Measurements from ENCODE around the gene KRTAP4-3.
"Not testable (repeated sequence)": the region's sequence is repeated elsewhere in the genome, so short reads cannot be mapped to it uniquely, and the experiment has no call there.

KRTAP4-3 gene

DNA sequence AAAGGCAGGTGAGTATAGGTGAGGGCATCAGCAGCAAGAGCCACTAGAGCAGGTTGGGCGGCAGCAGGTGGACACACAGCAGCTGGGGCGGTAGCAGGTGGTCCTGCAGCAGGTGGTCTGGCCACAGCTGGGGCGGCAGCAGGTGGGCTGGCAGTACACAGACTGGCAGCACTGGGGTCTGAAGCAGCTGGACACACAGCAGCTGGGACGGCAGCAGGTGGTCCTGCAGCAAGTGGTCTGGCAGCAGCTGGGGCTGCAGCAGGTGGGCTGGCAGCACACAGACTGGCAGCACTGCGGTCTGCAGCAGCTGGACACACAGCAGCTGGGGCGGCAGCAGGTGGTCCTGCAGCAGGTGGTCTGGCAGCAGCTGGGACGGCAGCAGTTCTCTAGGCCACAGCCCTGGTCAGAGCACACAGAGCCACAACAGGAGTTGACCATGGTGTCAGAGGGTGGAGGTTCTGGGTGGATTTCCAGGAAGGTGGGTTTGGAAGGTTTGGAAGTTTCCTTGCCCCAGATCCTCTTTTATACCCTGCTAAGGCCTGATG lies 9.8 kb upstream of the KRTAP4-3 start, which contains the start of gene KRTAP4-2:
Gene KRTAP4-2 (minus strand): TSS at position 495 of the 545 bp plus-strand sequence. CDS start 57 bp downstream, at position 438.
- Mint-ChIP-seq H3K27me3 (peaks cover 6 to 14% of the 10 kb centered on the region in 2 donors), H3K4me1 (ENCODE audit: low read depth in 2 of 2) (peaks cover 0 to 4% of the 10 kb centered on the region in 2 donors), H3K36me3 (ENCODE audit: insufficient read depth) (no peaks in the 10 kb centered on the region), H3K27ac (no peak within 1 kb of the TSS), H3K4me3 (no peak within 1 kb of the TSS), H3K9me3 (no peaks in the 10 kb centered on the region)
- no peak for DNase-seq
- no peak for ATAC-seq (replicated peaks)

DNA sequence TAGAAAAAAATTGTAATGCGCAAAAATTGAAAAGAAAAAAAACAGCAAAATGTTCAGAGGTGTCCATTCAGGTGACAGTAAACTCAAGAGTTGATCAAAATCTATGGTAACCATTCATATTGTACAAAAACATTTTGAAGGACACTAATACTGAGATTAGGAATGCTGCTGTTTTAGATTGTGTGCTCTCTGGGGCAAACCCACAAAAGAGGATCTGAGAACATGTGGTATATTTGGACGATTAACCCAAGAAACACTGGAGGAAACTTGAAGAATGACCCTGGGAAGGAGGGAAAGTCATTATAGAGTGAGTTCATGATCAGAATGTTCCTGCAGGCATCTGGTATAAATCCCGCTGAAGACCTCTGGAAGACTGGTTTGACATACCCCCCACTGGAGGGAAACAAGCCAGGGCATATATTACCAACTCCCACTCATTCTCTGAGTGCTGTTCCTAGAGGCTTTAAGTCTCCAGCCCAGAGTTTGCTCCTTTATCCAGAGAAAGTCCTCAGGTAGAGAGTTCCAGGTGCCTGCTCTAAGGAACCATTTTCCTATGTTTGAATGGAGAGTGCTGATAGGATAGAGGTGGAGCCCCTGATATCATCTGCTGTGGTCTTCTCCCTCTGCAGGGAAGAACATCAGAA lies 8.8 kb upstream of the KRTAP4-3 start:
- peaks cover 15 to 17% of the 10 kb centered on the region in 2 donors for H3K27me3 Mint-ChIP-seq
- H3K9me3 Mint-ChIP-seq: no peaks in the 10 kb centered on the region
- no peak overlapping the region for H3K27ac Mint-ChIP-seq
- ATAC-seq (replicated peaks) (no peak), DNase-seq (no peak)
- H3K36me3 Mint-ChIP-seq (ENCODE audit: insufficient read depth): no peaks in the 10 kb centered on the region
- peaks cover 0 to 4% of the 10 kb centered on the region in 2 donors for H3K4me1 Mint-ChIP-seq (ENCODE audit: low read depth in 2 of 2)
- H3K4me3 Mint-ChIP-seq: no peak overlapping the region

DNA sequence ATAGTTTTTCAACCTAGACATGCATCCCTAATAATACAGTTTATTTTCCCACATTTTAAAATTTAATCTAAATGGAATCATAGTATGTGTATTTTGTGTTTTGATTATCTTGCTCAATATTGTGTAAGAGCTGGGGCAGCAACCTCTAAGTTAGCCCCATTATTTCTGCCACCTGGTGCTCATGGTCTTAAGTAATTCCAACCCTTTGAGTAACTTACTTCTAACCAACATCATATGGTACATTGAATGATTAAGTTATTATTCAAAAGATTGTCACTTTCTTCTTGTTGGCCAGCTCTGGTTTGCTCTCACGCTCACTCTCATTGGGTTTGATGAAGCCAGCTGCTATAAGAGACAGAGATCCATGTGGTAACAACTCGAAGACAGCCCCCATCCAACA lies 3.9 kb upstream of the KRTAP4-3 start:
- no peaks in the 10 kb centered on the region for H3K9me3 Mint-ChIP-seq
- H3K27ac Mint-ChIP-seq: no peak overlapping the region
- peaks cover 9 to 10% of the 10 kb centered on the region in 2 donors for H3K27me3 Mint-ChIP-seq
- no peak overlapping the region for H3K4me3 Mint-ChIP-seq
- no peaks in the 10 kb centered on the region for H3K36me3 Mint-ChIP-seq (ENCODE audit: insufficient read depth)
- ATAC-seq (replicated peaks): no peak
- no peak for DNase-seq
- peaks cover 2 to 4% of the 10 kb centered on the region in 2 donors for H3K4me1 Mint-ChIP-seq (ENCODE audit: low read depth in 2 of 2)

DNA sequence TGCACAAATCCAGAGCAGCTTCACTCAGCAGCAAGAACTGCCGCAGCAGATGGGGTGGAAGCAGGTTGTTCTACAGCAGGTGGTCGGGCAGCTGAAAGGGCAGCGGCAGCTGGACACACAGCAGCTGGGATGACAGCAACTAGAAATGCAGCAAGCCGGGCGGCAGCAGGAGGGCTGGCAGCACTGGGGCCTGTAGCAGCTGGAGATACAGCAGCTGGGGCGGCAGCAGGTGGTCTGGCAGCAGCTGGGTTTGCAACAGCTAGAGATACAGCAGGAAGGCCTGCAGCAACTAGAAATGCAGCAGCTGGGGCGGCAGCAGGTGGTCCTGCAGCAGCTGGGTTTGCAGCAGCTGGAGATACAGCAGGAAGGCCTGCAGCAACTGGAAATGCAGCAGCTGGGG lies 460 bp downstream of the KRTAP4-3 start:
- Mint-ChIP-seq H3K36me3 (ENCODE audit: insufficient read depth) (no peaks in the 10 kb centered on the region), H3K27ac (no peak overlapping the region), H3K4me1 (ENCODE audit: low read depth in 2 of 2) (peaks cover 0 to 2% of the 10 kb centered on the region in 2 donors), H3K9me3 (no peaks in the 10 kb centered on the region), H3K27me3 (peaks cover 12 to 23% of the 10 kb centered on the region in 2 donors), H3K4me3 (no peak overlapping the region)
- ATAC-seq (replicated peaks): no peak
- DNase-seq: no peak

DNA sequence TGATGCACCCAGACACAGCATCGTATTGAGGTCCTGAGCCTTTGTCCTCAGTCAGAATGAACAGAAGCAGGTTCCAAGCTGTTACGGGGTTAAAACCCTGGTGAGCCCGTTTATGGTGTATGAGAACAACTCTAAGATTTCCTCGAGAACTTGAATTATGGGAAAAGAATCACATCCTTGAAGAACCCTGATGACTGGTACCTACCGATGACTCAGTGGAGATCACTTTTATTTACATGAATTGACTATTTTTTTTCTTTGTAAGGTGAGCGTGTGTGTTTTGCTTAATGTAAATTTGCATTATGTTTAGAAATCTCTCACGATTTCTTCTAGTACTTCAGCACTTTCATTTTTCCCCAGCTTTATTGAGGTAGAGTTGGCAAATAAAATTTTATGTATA lies 4.2 kb downstream of the KRTAP4-3 start:
- Mint-ChIP-seq H3K36me3 (ENCODE audit: insufficient read depth) (no peaks in the 10 kb centered on the region), H3K9me3 (no peaks in the 10 kb centered on the region), H3K4me1 (ENCODE audit: low read depth in 2 of 2) (peaks cover 0 to 2% of the 10 kb centered on the region in 2 donors), H3K27ac (no peak overlapping the region), H3K27me3 (peaks cover 17 to 29% of the 10 kb centered on the region in 2 donors), H3K4me3 (no peak overlapping the region)
- DNase-seq (no peak), ATAC-seq (replicated peaks) (no peak)

DNA sequence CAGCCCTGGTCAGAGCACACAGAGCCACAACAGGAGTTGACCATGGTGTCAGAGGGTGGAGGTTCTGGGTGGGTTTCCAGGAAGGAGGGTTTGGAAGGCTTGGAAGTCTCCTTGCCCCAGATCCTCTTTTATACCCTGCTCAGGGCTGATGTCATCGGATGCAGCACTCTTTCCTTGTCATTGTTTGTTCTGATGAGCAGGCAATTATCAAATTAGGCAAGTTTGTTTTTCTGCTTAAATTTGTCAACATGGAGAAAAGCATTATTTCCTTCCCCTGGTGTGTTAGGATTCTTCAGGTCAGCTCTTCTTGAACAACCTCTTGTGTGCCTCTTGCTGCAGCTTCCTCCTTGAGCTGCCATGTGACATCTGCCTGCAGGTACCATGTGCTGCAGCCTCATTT lies 7.4 kb downstream of the KRTAP4-3 start, which contains the start of gene KRTAP4-4:
Gene KRTAP4-4 (minus strand): TSS at position 101 of the 400 bp plus-strand sequence. CDS start 57 bp downstream, at position 44.
- no peak within 1 kb of the TSS for H3K27ac Mint-ChIP-seq
- no peaks in the 10 kb centered on the region for H3K9me3 Mint-ChIP-seq
- ATAC-seq (replicated peaks) (no peak), DNase-seq (no peak)
- H3K36me3 Mint-ChIP-seq (ENCODE audit: insufficient read depth): no peaks in the 10 kb centered on the region
- H3K27me3 Mint-ChIP-seq: peaks cover 47 to 57% of the 10 kb centered on the region in 2 donors
- H3K4me1 Mint-ChIP-seq (ENCODE audit: low read depth in 2 of 2): no peaks in the 10 kb centered on the region
- no peak within 1 kb of the TSS for H3K4me3 Mint-ChIP-seq

DNA sequence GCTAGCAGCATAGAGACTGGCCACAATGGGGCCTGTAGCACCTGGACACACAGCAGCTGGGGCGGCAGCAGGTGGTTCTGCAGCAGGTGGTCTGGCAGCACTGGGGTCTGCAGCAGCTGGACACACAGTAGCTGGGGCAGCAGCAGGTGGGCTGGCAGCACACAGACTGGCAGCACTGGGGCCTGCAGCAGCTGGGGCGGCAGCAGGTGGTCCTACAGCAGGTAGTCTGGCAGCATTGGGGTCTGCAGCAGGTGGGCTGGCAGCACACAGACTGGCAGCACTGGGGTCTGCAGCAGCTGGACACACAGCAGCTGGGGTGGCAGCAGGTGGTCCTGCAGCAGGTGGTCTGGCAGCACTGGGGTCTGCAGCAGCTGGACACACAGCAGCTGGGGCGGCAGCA lies 7.8 kb downstream of the KRTAP4-3 start:
- DNase-seq; H3K27ac Mint-ChIP-seq; H3K4me1 Mint-ChIP-seq (ENCODE audit: low read depth in 2 of 2); H3K9me3 Mint-ChIP-seq; ATAC-seq (replicated peaks); H3K4me3 Mint-ChIP-seq; H3K36me3 Mint-ChIP-seq (ENCODE audit: insufficient read depth): not testable (repeated sequence)
- peaks cover 48 to 60% of the 10 kb centered on the region in 2 donors for H3K27me3 Mint-ChIP-seq

DNA sequence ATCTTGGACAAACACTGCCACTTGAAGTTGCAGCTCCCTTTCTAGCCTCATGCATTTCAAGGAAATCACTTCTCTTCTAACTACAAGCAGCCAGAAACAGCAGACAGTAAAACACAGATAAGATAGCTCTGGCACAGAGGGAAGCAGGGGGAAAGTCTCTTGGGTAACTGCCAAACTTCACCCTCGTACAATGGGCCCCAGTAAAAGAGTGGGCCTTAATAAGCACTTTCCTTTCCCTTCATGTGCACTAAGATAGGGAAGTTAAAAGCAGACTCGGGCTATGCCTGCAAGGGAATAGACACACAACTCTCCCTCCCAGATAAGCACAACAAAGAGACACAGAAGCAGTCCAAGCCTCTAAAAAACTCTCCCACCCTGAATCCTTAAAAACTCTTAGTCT lies 14.2 kb downstream of the KRTAP4-3 start:
- ATAC-seq (replicated peaks) (no peak), DNase-seq (no peak)
- Mint-ChIP-seq H3K9me3 (no peaks in the 10 kb centered on the region), H3K4me1 (ENCODE audit: low read depth in 2 of 2) (peaks cover 0 to 2% of the 10 kb centered on the region in 2 donors), H3K36me3 (ENCODE audit: insufficient read depth) (peaks cover 3% of the 10 kb centered on the region), H3K27me3 (peaks cover 50 to 58% of the 10 kb centered on the region in 2 donors), H3K4me3 (no peak overlapping the region), H3K27ac (no peak overlapping the region)

DNA sequence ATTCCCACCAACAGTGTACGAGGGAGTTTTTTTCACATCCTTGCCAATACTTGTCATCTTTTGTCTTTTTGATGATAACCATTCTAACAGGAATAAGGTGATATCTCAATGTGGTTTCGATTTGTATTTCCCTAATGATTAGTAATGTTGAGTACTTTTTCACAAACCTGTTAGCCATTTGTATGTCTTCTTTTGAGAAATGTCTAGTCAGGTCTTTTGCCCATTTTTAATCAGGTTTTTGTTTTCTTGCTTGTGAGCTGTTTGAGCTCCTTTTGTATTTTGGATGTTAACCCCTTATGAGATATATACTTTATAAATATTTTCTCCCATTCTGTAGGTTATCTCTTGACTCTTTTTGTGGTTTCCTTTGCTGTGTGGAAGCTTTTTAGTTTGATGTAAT lies 16.5 kb downstream of the KRTAP4-3 start:
- Mint-ChIP-seq H3K4me1 (ENCODE audit: low read depth in 2 of 2) (peaks cover 0 to 2% of the 10 kb centered on the region in 2 donors), H3K27me3 (peaks cover 33 to 42% of the 10 kb centered on the region in 2 donors), H3K4me3 (no peak overlapping the region), H3K27ac (no peak overlapping the region), H3K9me3 (no peaks in the 10 kb centered on the region), H3K36me3 (ENCODE audit: insufficient read depth) (peaks cover 3% of the 10 kb centered on the region)
- no peak for ATAC-seq (replicated peaks)
- DNase-seq: no peak

DNA sequence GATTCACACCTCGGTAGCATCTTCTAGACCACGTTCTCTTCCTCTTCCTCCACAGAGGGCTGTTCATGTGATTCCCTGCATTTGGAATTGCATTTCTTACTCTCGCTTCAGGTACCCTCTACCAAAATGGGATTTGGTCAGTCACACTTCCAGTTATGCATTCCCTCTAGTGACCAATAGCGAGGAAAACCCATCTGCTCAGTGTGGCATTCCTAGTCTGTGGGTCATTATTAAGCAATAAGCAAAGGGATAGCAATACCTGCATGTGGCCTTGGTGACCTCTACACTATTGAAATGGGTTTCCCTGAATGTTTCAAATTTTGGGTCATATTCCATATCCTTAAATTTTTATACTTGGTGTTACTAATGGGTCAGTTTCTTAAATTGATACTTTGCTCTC lies 18.0 kb downstream of the KRTAP4-3 start:
- Mint-ChIP-seq H3K4me1 (ENCODE audit: low read depth in 2 of 2) (peaks cover 0 to 2% of the 10 kb centered on the region in 2 donors), H3K27ac (no peak overlapping the region), H3K27me3 (peaks cover 30% of the 10 kb centered on the region in 2 donors), H3K9me3 (no peaks in the 10 kb centered on the region), H3K4me3 (no peak overlapping the region), H3K36me3 (ENCODE audit: insufficient read depth) (peaks cover 3% of the 10 kb centered on the region)
- ATAC-seq (replicated peaks) (no peak), DNase-seq (no peak)

DNA sequence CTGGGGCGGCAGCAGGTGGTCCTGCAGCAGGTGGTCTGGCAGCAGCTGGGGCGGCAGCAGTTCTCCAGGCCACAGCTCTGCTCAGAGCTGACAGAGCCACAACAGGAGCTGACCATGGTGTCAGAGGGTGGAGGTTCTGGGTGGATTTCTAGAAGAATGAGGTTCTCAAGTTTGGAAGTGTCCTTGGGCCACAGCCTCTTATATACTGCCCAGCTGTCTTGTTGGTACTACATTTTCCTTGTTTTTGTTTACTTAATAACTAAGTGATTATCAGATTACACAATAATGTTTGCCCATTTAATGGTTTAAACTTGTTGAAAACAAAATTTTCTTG lies 18.4 kb downstream of the KRTAP4-3 start, which contains the start of gene KRTAP4-5:
Gene KRTAP4-5 (minus strand): TSS at position 174 of the 334 bp plus-strand sequence. CDS start 58 bp downstream, at position 116.
- Mint-ChIP-seq H3K27ac (no peak within 1 kb of the TSS), H3K36me3 (ENCODE audit: insufficient read depth) (peaks cover 3% of the 10 kb centered on the region), H3K27me3 (peaks cover 28 to 29% of the 10 kb centered on the region in 2 donors), H3K4me3 (no peak within 1 kb of the TSS), H3K9me3 (no peaks in the 10 kb centered on the region), H3K4me1 (ENCODE audit: low read depth in 2 of 2) (peaks cover 0 to 2% of the 10 kb centered on the region in 2 donors)
- ATAC-seq (replicated peaks): no peak
- DNase-seq: no peak

DNA sequence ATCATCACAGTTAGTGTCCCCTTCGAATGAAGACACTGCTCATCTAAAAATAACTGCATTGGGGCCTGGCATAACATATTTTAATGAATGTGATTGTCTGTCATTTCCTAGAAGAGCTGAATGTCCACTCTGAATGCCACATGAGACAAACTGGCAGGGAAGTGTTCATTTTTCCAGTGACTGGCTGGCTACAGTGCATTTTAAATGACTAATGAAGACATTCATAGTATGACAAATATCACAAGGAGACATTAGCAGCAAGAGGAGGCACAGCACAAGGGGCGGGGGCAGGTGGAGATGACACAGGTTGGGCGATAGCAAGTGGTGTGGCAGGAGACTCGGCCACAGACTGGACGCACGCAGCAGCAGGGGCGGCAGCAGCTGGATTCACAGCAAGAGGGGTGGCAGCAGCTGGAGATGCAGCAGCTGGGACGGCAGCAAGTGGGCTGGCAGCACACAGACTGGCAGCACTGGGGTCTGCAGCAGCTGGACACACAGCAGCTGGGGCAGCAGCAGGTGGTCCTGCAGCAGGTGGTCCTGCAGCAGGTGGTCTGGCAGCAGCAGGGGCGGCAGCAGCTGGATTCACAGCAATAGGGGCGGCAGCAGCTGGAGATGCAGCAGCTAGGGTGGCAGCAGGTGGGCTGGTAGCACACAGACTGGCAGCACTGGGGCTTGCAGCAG lies 18.9 kb downstream of the KRTAP4-3 start:
- H3K9me3 Mint-ChIP-seq; H3K36me3 Mint-ChIP-seq (ENCODE audit: insufficient read depth); ATAC-seq (replicated peaks); H3K4me1 Mint-ChIP-seq (ENCODE audit: low read depth in 2 of 2); H3K27ac Mint-ChIP-seq; DNase-seq; H3K4me3 Mint-ChIP-seq: not testable (repeated sequence)
- H3K27me3 Mint-ChIP-seq: peaks cover 23 to 24% of the 10 kb centered on the region in 2 donors

DNA sequence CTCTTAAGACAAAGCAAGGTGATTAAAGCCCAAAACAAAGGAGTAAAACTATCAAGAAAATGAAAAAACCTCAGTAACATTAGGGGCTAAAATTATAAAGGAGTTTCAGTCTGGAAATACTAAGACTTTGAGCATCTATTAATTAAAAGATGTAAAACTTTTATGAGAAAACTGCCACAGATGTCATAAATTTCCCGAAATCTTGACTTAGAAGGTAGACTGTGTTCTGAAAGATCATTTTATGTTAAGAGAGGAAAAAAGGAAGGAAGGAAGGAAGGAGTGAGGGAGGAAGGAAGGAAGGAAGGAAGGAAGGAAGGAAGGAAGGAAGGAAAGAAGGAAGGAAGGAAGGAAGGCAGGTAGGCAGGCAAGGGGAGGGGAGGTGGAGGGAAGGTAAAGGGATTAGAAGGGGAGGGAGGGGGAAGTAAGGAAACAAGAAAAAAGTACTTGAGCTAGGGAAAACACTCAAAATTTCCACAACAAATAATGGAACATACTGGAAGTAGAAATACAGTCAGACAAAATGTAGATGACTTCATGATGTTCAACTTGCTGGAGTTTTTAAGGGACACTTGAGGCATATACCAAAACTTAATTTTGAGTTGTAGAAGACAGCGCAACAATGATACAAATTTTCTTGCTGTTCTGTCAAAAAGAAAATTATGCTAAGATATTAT lies 20.4 kb downstream of the KRTAP4-3 start:
- DNase-seq: no peak
- Mint-ChIP-seq H3K27me3 (peaks cover 12 to 16% of the 10 kb centered on the region in 2 donors), H3K4me3 (no peak overlapping the region), H3K36me3 (ENCODE audit: insufficient read depth) (peaks cover 3% of the 10 kb centered on the region), H3K4me1 (ENCODE audit: low read depth in 2 of 2) (peaks cover 0 to 2% of the 10 kb centered on the region in 2 donors), H3K9me3 (peaks cover 4 to 11% of the 10 kb centered on the region in 2 donors), H3K27ac (no peak overlapping the region)
- ATAC-seq (replicated peaks): no peak
